A549 (cell line): Measurements from ENCODE around the gene GRK7.

Experiments
- CBX2 ChIP-seq: fragments of 200-600 bp; sonication (generic); IDR thresholded peaks from 2 replicates; pipeline ENCODE4 v1.6.1; 2016; ENCODE audit warnings: low read depth, mild to moderate bottlenecking, borderline replicate concordance
- MYC ChIP-seq: IDR thresholded peaks from 2 replicates; pipeline ENCODE4 v1.6.1; 2012; ENCODE audit warnings: mild to moderate bottlenecking, inconsistent platforms, low read length, improper control_type of control experiment, borderline replicate concordance
- ZNF302 ChIP-seq: fragments of 250-450 bp; sonication (Bioruptor Pico); IDR thresholded peaks from 2 replicates; pipeline ENCODE4 v1.9.0; 2021; ENCODE audit warnings: inconsistent platforms, mild to moderate bottlenecking, moderate library complexity

GRCh38 chr3:141728355-141728892 lies 34.8 kb upstream of the GRK7 start:
- TF ChIP-seq ZNF302 (CRISPR knock-in tag) (no peak), MYC (no peak), CBX2 (no peak)
